Hepatocyte (in vitro differentiated cells): Measurements from ENCODE around the gene UGT1A10. TPM values are rescaled to one million over a fixed set of nuclear protein-coding genes. Genes with fewer than 3 reads are reported as not detected.
"Not testable (repeated sequence)": the region's sequence is repeated elsewhere in the genome, so short reads cannot be mapped to it uniquely, and the experiment has no call there.

Experiments
- DNase-seq: peaks from one replicate; pipeline ENCODE4 v3.0.0-alpha.2; 2016; ENCODE audit warnings: low spot score
- H2AFZ ChIP-seq: fragments of 200-600 bp; sonication (generic); 2 replicates; pipeline ENCODE4 v1.6.0; 2016; ENCODE audit warnings: antibody characterized with exemption, mild to moderate bottlenecking
- H3K27ac ChIP-seq: fragments of 200-600 bp; sonication (generic); 2 replicates; pipeline ENCODE4 v1.5.1; 2016; ENCODE audit warnings: mild to moderate bottlenecking
- H3K27me3 ChIP-seq: fragments of 200-600 bp; sonication (generic); 2 replicates; pipeline ENCODE4 v1.6.1; 2016
- H3K36me3 ChIP-seq: fragments of 200-600 bp; sonication (generic); replicated peaks from 2 replicates; pipeline ENCODE4 v1.5.1; 2016; ENCODE audit warnings: low read depth; ENCODE audit not compliant: insufficient read depth
- H3K4me1 ChIP-seq: fragments of 200-600 bp; sonication (generic); 2 replicates; pipeline ENCODE4 v1.5.1; 2016; ENCODE audit warnings: mild to moderate bottlenecking, moderate library complexity; ENCODE audit not compliant: insufficient read depth
- H3K4me2 ChIP-seq: fragments of 200-600 bp; sonication (generic); 2 replicates; pipeline ENCODE4 v1.6.0; 2016
- H3K4me3 ChIP-seq: fragments of 200-600 bp; sonication (generic); 2 replicates; pipeline ENCODE4 v1.5.1; 2016; ENCODE audit warnings: mild to moderate bottlenecking
- H3K79me2 ChIP-seq: fragments of 200-600 bp; sonication (generic); 2 replicates; pipeline ENCODE4 v1.6.0; 2017; ENCODE audit warnings: mild to moderate bottlenecking
- H3K9me2 ChIP-seq: fragments of 200-600 bp; sonication (generic); replicated peaks from 2 replicates; pipeline ENCODE4 v1.6.0; 2017; ENCODE audit warnings: mild to moderate bottlenecking; ENCODE audit not compliant: insufficient read depth
- H3K9me3 ChIP-seq: fragments of 200-600 bp; sonication (generic); 2 replicates; pipeline ENCODE4 v1.5.1; 2016; ENCODE audit warnings: low read depth, mild to moderate bottlenecking
- H4K20me1 ChIP-seq: fragments of 200-600 bp; sonication (generic); 2 replicates; pipeline ENCODE4 v1.6.0; 2016; ENCODE audit warnings: mild to moderate bottlenecking; ENCODE audit not compliant: insufficient read depth, poor library complexity, severe bottlenecking
- CTCF ChIP-seq: fragments of 200-600 bp; sonication (generic); IDR thresholded peaks from 2 replicates; pipeline ENCODE4 v1.5.1; 2016; ENCODE audit warnings: antibody characterized with exemption, mild to moderate bottlenecking; ENCODE audit not compliant: poor library complexity
- EZH2 ChIP-seq: fragments of 200-600 bp; sonication (generic); IDR thresholded peaks from 2 replicates; pipeline ENCODE4 v1.6.1; 2016; ENCODE audit warnings: antibody characterized with exemption, mild to moderate bottlenecking, borderline replicate concordance
- EZH2phosphoT487 ChIP-seq: fragments of 200-600 bp; sonication (generic); IDR thresholded peaks from one replicate; pipeline ENCODE4 v1.6.1; 2018; ENCODE audit warnings: antibody characterized with exemption, mild to moderate bottlenecking, low read depth, moderate library complexity; ENCODE audit not compliant: unreplicated experiment, severe bottlenecking
- WGBS: methylation state at CpG from one replicate; pipeline ENCODE4 v1.1.6; 2016; ENCODE audit warnings: low lambda C conversion rate; ENCODE audit errors: missing lambda C conversion rate; 5-methylcytosine and 5-hydroxymethylcytosine counted together
- polyA plus RNA-seq: library from polyadenylated mRNA; unstranded; fragments of >200 nt; fragmentation: Nextera tagmentation; extraction: Ambion mirVana; gene quantifications from 2 replicates; pipeline ENCODE4 v1.2.1, GENCODE V29; 2016
- total RNA-seq: library from RNA; depleted of rRNA; stranded (reverse); fragments of >200 nt; gene quantifications from 2 replicates; pipeline ENCODE4 v1.2.3, GENCODE V29; 2014

UGT1A10 gene
- total and polyA plus RNA-seq, 2 experiments from 2014 or later = not detected

- Histone ChIP-seq H4K20me1 (no peaks in the 10 kb centered on the region), H3K9me2 (no peaks in the 10 kb centered on the region), H2AFZ (no peak overlapping the region), H3K4me1 (peaks cover 10% of the 10 kb centered on the region), H3K79me2 (no peaks in the 10 kb centered on the region), H3K4me2 (no peak overlapping the region), H3K27ac (no peak overlapping the region), H3K36me3 (no peaks in the 10 kb centered on the region), H3K4me3 (no peak overlapping the region), H3K27me3 (no peaks in the 10 kb centered on the region), H3K9me3 (no peaks in the 10 kb centered on the region)
- WGBS = 97% methylated on average over 46 of the region's 46 CpGs
- no peak for DNase-seq
- TF ChIP-seq EZH2phosphoT487 = no peak
- no peak for TF ChIP-seq EZH2
- no peak for TF ChIP-seq CTCF
Measured at GRCh38 chr2:233743464-233744259, 107.4 kb downstream of the UGT1A10 start.

- peak overlapping the region; percentile 60 for H3K27ac ChIP-seq
- peak; percentile 49 for DNase-seq
- H4K20me1 ChIP-seq = no peaks in the 10 kb centered on the region
- H3K27me3 ChIP-seq = no peaks in the 10 kb centered on the region
- no peaks in the 10 kb centered on the region for H3K9me3 ChIP-seq
- H3K4me2 ChIP-seq = no peak overlapping the region
- no peak overlapping the region for H2AFZ ChIP-seq
- TF ChIP-seq CTCF (no peak), EZH2 (no peak), EZH2phosphoT487 (no peak)
- H3K4me3 ChIP-seq = no peak overlapping the region
- H3K79me2 ChIP-seq = no peaks in the 10 kb centered on the region
- peaks cover 10% of the 10 kb centered on the region for H3K4me1 ChIP-seq
- 66% methylated on average over 5 of the region's 5 CpGs for WGBS
- H3K36me3 ChIP-seq = no peaks in the 10 kb centered on the region
- no peaks in the 10 kb centered on the region for H3K9me2 ChIP-seq
Measured at GRCh38 chr2:233745073-233745755, 109.0 kb downstream of the UGT1A10 start.

GRCh38 chr2:233745838-233746237, 109.6 kb downstream of the UGT1A10 start:
- not testable (repeated sequence) for H3K9me3 ChIP-seq, H4K20me1 ChIP-seq, DNase-seq, H3K27me3 ChIP-seq, H3K9me2 ChIP-seq, H2AFZ ChIP-seq, H3K4me1 ChIP-seq, H3K79me2 ChIP-seq, H3K36me3 ChIP-seq, H3K4me3 ChIP-seq
- Histone ChIP-seq H3K4me2 (peak overlapping the region; percentile 16), H3K27ac (peak overlapping the region; percentile 60)
- 57% methylated on average over 2 of the region's 2 CpGs for WGBS
